H9 (cell line): ENCODE results near the gene CIPC. TPM values are rescaled to one million over a fixed set of nuclear protein-coding genes. Genes with fewer than 3 reads are reported as not detected.
A peak's percentile ranks its signal among the peaks of the same experiment; 100 is the strongest.

ENCODE experiments used
- DNase-seq: peaks from one replicate; pipeline ENCODE4 v3.0.0-alpha.2; 2017
- H2AFZ ChIP-seq: one replicate; pipeline ENCODE4 v1.6.1; 2013; ENCODE audit warnings: mild to moderate bottlenecking, low read length, control low read depth, moderate library complexity
- H2AK5ac ChIP-seq: 2 replicates; pipeline ENCODE4 v1.6.1; 2013; ENCODE audit warnings: low read length, control low read depth, mixed read lengths; ENCODE audit not compliant: insufficient read length
- H2BK120ac ChIP-seq: one replicate; pipeline ENCODE4 v1.6.1; 2013; ENCODE audit warnings: low read depth, mild to moderate bottlenecking, low read length, control low read depth, inconsistent platforms; ENCODE audit not compliant: poor library complexity, severe bottlenecking
- H2BK12ac ChIP-seq: 2 replicates; pipeline ENCODE4 v1.6.1; 2013; ENCODE audit warnings: low read length, control low read depth, mixed read lengths, low read depth; ENCODE audit not compliant: insufficient read length
- H2BK15ac ChIP-seq: 2 replicates; pipeline ENCODE4 v1.6.1; 2013; ENCODE audit warnings: low read depth, low read length, control low read depth
- H2BK20ac ChIP-seq: one replicate; pipeline ENCODE4 v1.6.1; 2013; ENCODE audit warnings: low read depth, mild to moderate bottlenecking, low read length, control low read depth, inconsistent platforms; ENCODE audit not compliant: poor library complexity, severe bottlenecking
- H2BK5ac ChIP-seq: 2 replicates; pipeline ENCODE4 v1.6.1; 2013; ENCODE audit warnings: low read length, control low read depth, mixed read lengths; ENCODE audit not compliant: insufficient read length
- H3K14ac ChIP-seq: 2 replicates; pipeline ENCODE4 v1.6.1; 2013; ENCODE audit warnings: low read length, control low read depth; ENCODE audit not compliant: insufficient read depth
- H3K18ac ChIP-seq: 2 replicates; pipeline ENCODE4 v1.6.1; 2013; ENCODE audit warnings: low read depth, mild to moderate bottlenecking, mixed read lengths, low read length, control low read depth; ENCODE audit not compliant: insufficient read length
- H3K23ac ChIP-seq: 2 replicates; pipeline ENCODE4 v1.6.1; 2013; ENCODE audit warnings: low read length, control low read depth, mixed read lengths, low read depth; ENCODE audit not compliant: insufficient read length
- H3K23me2 ChIP-seq: 2 replicates; pipeline ENCODE4 v1.6.1; 2013; ENCODE audit warnings: low read depth, mild to moderate bottlenecking, mixed read lengths, low read length, control low read depth; ENCODE audit not compliant: insufficient read length, poor library complexity, severe bottlenecking
- H3K27ac ChIP-seq: 2 replicates; pipeline ENCODE4 v1.5.1; 2013; ENCODE audit warnings: low read length, control low read depth, mixed read lengths, low read depth; ENCODE audit not compliant: insufficient read length
- H3K27me3 ChIP-seq: 2 replicates; pipeline ENCODE4 v1.6.1; 2013; ENCODE audit warnings: low read length, control low read depth, inconsistent platforms; ENCODE audit not compliant: insufficient read depth
- H3K4ac ChIP-seq: 2 replicates; pipeline ENCODE4 v1.6.1; 2013; ENCODE audit warnings: low read depth, mild to moderate bottlenecking, control low read depth, inconsistent platforms, low read length, moderate library complexity
- H3K4me1 ChIP-seq: 2 replicates; pipeline ENCODE4 v1.6.1; 2013; ENCODE audit warnings: low read length, control low read depth, inconsistent platforms; ENCODE audit not compliant: insufficient read depth
- H3K4me2 ChIP-seq: 2 replicates; pipeline ENCODE4 v1.6.1; 2013; ENCODE audit warnings: low read length, control low read depth, mixed read lengths; ENCODE audit not compliant: insufficient read length, insufficient read depth
- H3K56ac ChIP-seq: 2 replicates; pipeline ENCODE4 v1.6.1; 2013; ENCODE audit warnings: low read depth, mild to moderate bottlenecking, mixed read lengths, low read length, control low read depth; ENCODE audit not compliant: insufficient read length
- H3K79me1 ChIP-seq: 2 replicates; pipeline ENCODE4 v1.6.1; 2013; ENCODE audit warnings: low read depth, mild to moderate bottlenecking, moderate library complexity, low read length, control low read depth, inconsistent platforms; ENCODE audit not compliant: insufficient read depth, poor library complexity, severe bottlenecking
- H3K79me2 ChIP-seq: 2 replicates; pipeline ENCODE4 v1.6.1; 2013; ENCODE audit warnings: low read length, control low read depth, inconsistent platforms; ENCODE audit not compliant: insufficient read depth
- H3K9ac ChIP-seq: 2 replicates; pipeline ENCODE4 v1.6.1; 2013; ENCODE audit warnings: low read length, control low read depth, mixed read lengths; ENCODE audit not compliant: insufficient read length; ENCODE audit errors: extremely low read depth
- H3K9me3 ChIP-seq: one replicate; pipeline ENCODE4 v1.6.1; 2013; ENCODE audit warnings: low read depth, low read length, inconsistent platforms; ENCODE audit not compliant: control insufficient read depth
- H3T11ph ChIP-seq: one replicate; pipeline ENCODE4 v1.6.1; 2013; ENCODE audit warnings: mild to moderate bottlenecking, low read length, control low read depth, inconsistent platforms
- H4K20me1 ChIP-seq: one replicate; pipeline ENCODE4 v1.6.1; 2013; ENCODE audit not compliant: control insufficient read depth, insufficient read length, insufficient read depth
- H4K5ac ChIP-seq: 2 replicates; pipeline ENCODE4 v1.6.1; 2013; ENCODE audit warnings: low read depth, mild to moderate bottlenecking, mixed read lengths, low read length, control low read depth; ENCODE audit not compliant: insufficient read length
- H4K8ac ChIP-seq: replicated peaks from 2 replicates; pipeline ENCODE4 v1.6.1; 2013; ENCODE audit warnings: low read length, control low read depth, mixed read lengths, low read depth; ENCODE audit not compliant: insufficient read length
- H4K91ac ChIP-seq: 2 replicates; pipeline ENCODE4 v1.6.1; 2013; ENCODE audit warnings: low read depth, mild to moderate bottlenecking, moderate library complexity, mixed read lengths, low read length, control low read depth; ENCODE audit not compliant: insufficient read length
- H3K27ac Mint-ChIP-seq, 3 experiments: 2 replicates in 2 of 3; 3 replicates in 1 of 3; pipeline ENCODE4 v1.8.0; 2020 to 2021; ENCODE audit warnings: mixed read lengths in 3 of 3, mild to moderate bottlenecking in 1 of 3, moderate library complexity in 1 of 3
- H3K27me3 Mint-ChIP-seq: 2 replicates; pipeline ENCODE4 v1.8.0; 2021; ENCODE audit warnings: low read depth, mild to moderate bottlenecking, moderate library complexity, mixed read lengths
- H3K36me3 Mint-ChIP-seq, 3 experiments: 2 replicates in 2 of 3; 3 replicates in 1 of 3; pipeline ENCODE4 v1.8.0; 2020 to 2021; ENCODE audit warnings: low read depth in 3 of 3, mixed read lengths in 3 of 3; ENCODE audit not compliant: insufficient read depth in 1 of 3
- H3K4me1 Mint-ChIP-seq, 2 experiments: 2 replicates each; pipeline ENCODE4 v1.8.0; 2020; ENCODE audit warnings: mixed read lengths in 2 of 2
- H3K4me3 Mint-ChIP-seq, 2 experiments: 2 replicates in 1 of 2; 3 replicates in 1 of 2; pipeline ENCODE4 v1.8.0; 2020 to 2021; ENCODE audit warnings: mild to moderate bottlenecking in 2 of 2, mixed read lengths in 2 of 2, moderate library complexity in 1 of 2
- H3K9me3 Mint-ChIP-seq, 2 experiments: 2 replicates in 1 of 2; 3 replicates in 1 of 2; pipeline ENCODE4 v1.8.0; 2020; ENCODE audit warnings: mild to moderate bottlenecking in 2 of 2, mixed read lengths in 2 of 2, moderate library complexity in 1 of 2
- CTCF ChIP-seq: fragments of 200-600 bp; sonication (generic); conservative IDR thresholded peaks from 3 replicates; pipeline ENCODE4 v1.8.0; 2021; ENCODE audit warnings: antibody characterized with exemption, mild to moderate bottlenecking
- WGBS: extraction: QIAGEN DNeasy Blood & Tissue Kit; methylation state at CpG from one replicate; pipeline ENCODE4 v1.1.7; 2013; ENCODE audit warnings: missing lambda C conversion rate, low lambda C conversion rate, mixed read lengths; ENCODE audit not compliant: insufficient read length; ENCODE audit errors: extremely low coverage; 5-methylcytosine and 5-hydroxymethylcytosine counted together
- total RNA-seq: library from RNA; stranded (reverse); gene quantifications from 2 replicates; pipeline ENCODE4 v1.2.1, GENCODE V29; 2021

Gene CIPC
- total RNA-seq, 1 experiment from 2014 or later: 23.4 TPM

GRCh38 chr14:77086017-77086727 is 11.9 kb upstream of the CIPC start:
- Mint-ChIP-seq H3K9me3 (peaks cover 7 to 13% of the 10 kb centered on the region in 2 experiments), H3K4me3 (no peak overlapping the region), H3K27me3 (no peaks in the 10 kb centered on the region), H3K4me1 (peaks cover 46 to 52% of the 10 kb centered on the region in 2 experiments), H3K36me3 (peaks cover under 1 to 7% (median 2%) of the 10 kb centered on the region in 3 experiments; a peak in 5 of 7 replicates), H3K27ac (peak overlapping the region; percentile 90 to 95 (median 95))
- H3K4me2 ChIP-seq: no peak overlapping the region
- no peak overlapping the region for H3K23ac ChIP-seq
- no peak overlapping the region for H3K56ac ChIP-seq
- no peak overlapping the region for H4K5ac ChIP-seq
- H3K18ac ChIP-seq: peak overlapping the region; percentile 93
- H3K9me3 ChIP-seq: peaks cover 2% of the 10 kb centered on the region
- H3K79me1 ChIP-seq: no peaks in the 10 kb centered on the region
- H2BK15ac ChIP-seq: no peak overlapping the region
- H2AFZ ChIP-seq: no peak overlapping the region
- no peak overlapping the region; the same call in 1 of the 2 replicates for H3K4ac ChIP-seq
- no peak overlapping the region for H2AK5ac ChIP-seq
- H2BK120ac ChIP-seq: peak overlapping the region; percentile 30
- peak; percentile 60 for DNase-seq
- TF ChIP-seq CTCF: no peak
- H4K8ac ChIP-seq: no peak overlapping the region
- H3T11ph ChIP-seq: peak overlapping the region; percentile 41
- no CpG with 5 or more reads among the region's 3 CpGs for WGBS
- H3K27me3 ChIP-seq: no peaks in the 10 kb centered on the region
- no peak overlapping the region for H2BK12ac ChIP-seq
- H3K4me1 ChIP-seq: peaks cover 10% of the 10 kb centered on the region; the same call in 1 of the 2 replicates
- no peak overlapping the region for H2BK20ac ChIP-seq
- no peaks in the 10 kb centered on the region for H3K23me2 ChIP-seq
- H4K91ac ChIP-seq: no peak overlapping the region
- no peaks in the 10 kb centered on the region for H4K20me1 ChIP-seq
- peak overlapping the region; percentile 92; the same call in 1 of the 2 replicates for H3K14ac ChIP-seq
- peak overlapping the region; percentile 69 for H3K27ac ChIP-seq
- H3K9ac ChIP-seq: no peak overlapping the region
- H3K79me2 ChIP-seq: no peaks in the 10 kb centered on the region
- no peak overlapping the region for H2BK5ac ChIP-seq
